Chondrocyte (in vitro differentiated cells): ENCODE data around the gene ATP9A. TPM values are rescaled to one million over a fixed set of nuclear protein-coding genes. Genes with fewer than 3 reads are reported as not detected.
"Not testable (repeated sequence)": the region's sequence is repeated elsewhere in the genome, so short reads cannot be mapped to it uniquely, and the experiment has no call there.

Source experiments
- DNase-seq: peaks from one replicate; pipeline ENCODE4 v3.0.0; 2021; ENCODE audit warnings: mixed read lengths, low spot score
- H3K27ac Mint-ChIP-seq: one replicate; pipeline ENCODE4 v1.8.0; 2021; ENCODE audit warnings: mild to moderate bottlenecking, moderate library complexity, mixed read lengths; ENCODE audit not compliant: unreplicated experiment
- H3K27me3 Mint-ChIP-seq: 2 replicates; pipeline ENCODE4 v1.8.0; 2021; ENCODE audit warnings: low read depth, mixed read lengths
- H3K36me3 Mint-ChIP-seq: 2 replicates; pipeline ENCODE4 v1.8.0; 2021; ENCODE audit warnings: low read depth, mixed read lengths
- H3K4me1 Mint-ChIP-seq: 2 replicates; pipeline ENCODE4 v1.8.0; 2021; ENCODE audit warnings: low read depth, mild to moderate bottlenecking, mixed read lengths
- H3K4me3 Mint-ChIP-seq: one replicate; pipeline ENCODE4 v1.8.0; 2021; ENCODE audit warnings: mild to moderate bottlenecking, moderate library complexity, mixed read lengths; ENCODE audit not compliant: unreplicated experiment
- H3K9me3 Mint-ChIP-seq: 2 replicates; pipeline ENCODE4 v1.8.0; 2021; ENCODE audit warnings: low read depth, mixed read lengths
- total RNA-seq: library from RNA; stranded (reverse); gene quantifications from 3 replicates; pipeline ENCODE4 v1.2.1, GENCODE V29; 2021
- TF ChIP-seq, protein P1 (sequence below): fragments of 200-600 bp; sonication (generic); IDR thresholded peaks from 2 replicates; pipeline ENCODE4 v1.5.0; 2021; ENCODE audit warnings: antibody characterized with exemption, mild to moderate bottlenecking, moderate library complexity

Gene ATP9A
- total RNA-seq, 1 donor from 2014 or later = 43.1 TPM

DNA sequence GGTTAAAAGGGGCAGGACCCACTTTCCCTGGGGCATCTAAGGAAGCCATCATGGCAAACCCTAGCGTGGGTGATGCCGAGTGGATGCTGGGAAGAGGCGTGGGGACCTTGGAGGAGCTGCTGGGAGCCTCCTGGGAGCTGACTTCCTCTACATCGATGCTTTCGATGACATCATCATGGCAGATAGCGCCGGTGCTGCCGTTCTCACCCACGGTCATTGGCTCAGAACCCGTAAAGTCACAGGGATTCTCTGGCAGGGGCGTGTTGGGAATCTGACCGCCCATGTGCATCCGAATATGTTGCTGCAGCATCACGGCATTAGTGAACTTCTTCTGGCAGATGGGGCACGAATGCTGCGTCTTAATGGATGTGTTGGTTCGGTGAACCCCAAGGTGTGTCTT, 22.1 kb upstream of the ATP9A start:
- TF ChIP-seq, protein P1, sequence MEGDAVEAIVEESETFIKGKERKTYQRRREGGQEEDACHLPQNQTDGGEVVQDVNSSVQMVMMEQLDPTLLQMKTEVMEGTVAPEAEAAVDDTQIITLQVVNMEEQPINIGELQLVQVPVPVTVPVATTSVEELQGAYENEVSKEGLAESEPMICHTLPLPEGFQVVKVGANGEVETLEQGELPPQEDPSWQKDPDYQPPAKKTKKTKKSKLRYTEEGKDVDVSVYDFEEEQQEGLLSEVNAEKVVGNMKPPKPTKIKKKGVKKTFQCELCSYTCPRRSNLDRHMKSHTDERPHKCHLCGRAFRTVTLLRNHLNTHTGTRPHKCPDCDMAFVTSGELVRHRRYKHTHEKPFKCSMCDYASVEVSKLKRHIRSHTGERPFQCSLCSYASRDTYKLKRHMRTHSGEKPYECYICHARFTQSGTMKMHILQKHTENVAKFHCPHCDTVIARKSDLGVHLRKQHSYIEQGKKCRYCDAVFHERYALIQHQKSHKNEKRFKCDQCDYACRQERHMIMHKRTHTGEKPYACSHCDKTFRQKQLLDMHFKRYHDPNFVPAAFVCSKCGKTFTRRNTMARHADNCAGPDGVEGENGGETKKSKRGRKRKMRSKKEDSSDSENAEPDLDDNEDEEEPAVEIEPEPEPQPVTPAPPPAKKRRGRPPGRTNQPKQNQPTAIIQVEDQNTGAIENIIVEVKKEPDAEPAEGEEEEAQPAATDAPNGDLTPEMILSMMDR = no peak
- H3K4me1 Mint-ChIP-seq = no peaks in the 10 kb centered on the region
- no peaks in the 10 kb centered on the region for H3K9me3 Mint-ChIP-seq
- peaks cover 2% of the 10 kb centered on the region for H3K36me3 Mint-ChIP-seq
- H3K27me3 Mint-ChIP-seq = no peaks in the 10 kb centered on the region
- no peak overlapping the region for H3K4me3 Mint-ChIP-seq
- DNase-seq = no peak
- H3K27ac Mint-ChIP-seq = no peak overlapping the region

DNA sequence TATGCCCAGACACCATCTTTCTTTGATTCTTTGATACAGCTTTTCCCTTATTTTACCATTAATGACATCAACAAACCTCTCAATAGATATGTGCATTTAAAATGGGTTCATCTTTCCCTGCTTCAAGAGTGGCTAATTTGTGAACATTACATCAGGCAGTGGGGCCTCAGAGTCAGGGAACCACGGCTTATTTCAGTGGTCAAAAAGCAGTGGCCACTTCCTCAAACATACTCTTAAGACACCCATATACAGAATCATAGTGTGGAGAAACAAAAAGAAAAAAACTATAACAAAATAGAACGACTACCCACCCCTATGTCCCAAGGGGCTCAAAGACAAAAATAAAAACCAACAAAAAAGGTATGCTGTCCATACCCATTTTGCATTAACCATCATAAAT, 21.2 kb upstream of the ATP9A start:
- no peaks in the 10 kb centered on the region for H3K27me3 Mint-ChIP-seq
- TF ChIP-seq, protein P1 = no peak
- H3K36me3 Mint-ChIP-seq = peaks cover 2% of the 10 kb centered on the region
- H3K4me3 Mint-ChIP-seq = no peak overlapping the region
- no peak overlapping the region for H3K27ac Mint-ChIP-seq
- H3K9me3 Mint-ChIP-seq = no peaks in the 10 kb centered on the region
- no peaks in the 10 kb centered on the region for H3K4me1 Mint-ChIP-seq
- no peak for DNase-seq

DNA sequence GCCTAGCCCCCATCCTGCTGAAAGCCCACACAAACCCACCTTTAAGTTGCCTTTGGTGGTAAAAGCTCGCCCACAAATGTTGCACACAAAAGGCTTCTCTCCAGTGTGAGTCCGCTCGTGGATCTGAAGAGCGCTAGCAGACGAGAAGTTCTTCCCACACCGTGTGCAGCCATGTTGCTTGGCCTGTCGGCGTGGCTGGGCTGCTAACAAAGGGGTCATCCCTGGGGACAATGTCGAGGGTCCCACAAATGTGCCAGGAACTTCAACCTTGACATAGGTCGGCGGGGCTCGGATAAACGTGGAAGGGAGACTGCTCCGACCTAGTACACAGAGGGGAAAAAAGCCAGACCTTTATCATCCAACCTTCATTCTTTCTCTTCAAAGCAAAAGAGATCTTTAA, 20.6 kb upstream of the ATP9A start:
- Mint-ChIP-seq H3K27me3 (no peaks in the 10 kb centered on the region), H3K27ac (no peak overlapping the region), H3K4me1 (no peaks in the 10 kb centered on the region), H3K4me3 (no peak overlapping the region), H3K9me3 (no peaks in the 10 kb centered on the region), H3K36me3 (peaks cover 2% of the 10 kb centered on the region)
- TF ChIP-seq, protein P1 = no peak
- DNase-seq = no peak

DNA sequence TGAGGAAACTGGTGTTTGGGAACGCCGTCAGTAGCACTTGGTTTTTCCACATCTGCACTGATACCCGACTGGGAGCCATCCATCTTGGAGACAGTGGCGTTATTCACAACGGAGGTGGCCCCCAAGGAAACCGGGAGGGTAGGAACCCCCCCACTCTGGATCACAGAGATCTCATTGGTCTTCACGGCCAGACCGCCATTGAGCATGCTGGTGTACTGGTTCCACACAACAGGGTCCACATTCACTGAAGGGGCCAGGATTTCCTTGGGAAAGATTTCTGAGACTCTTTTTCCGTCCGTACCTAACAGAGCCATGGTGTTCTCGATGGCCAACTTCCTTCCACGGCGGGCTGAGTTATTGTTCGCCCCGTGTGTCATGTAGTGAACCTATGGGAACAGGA, 16.1 kb upstream of the ATP9A start:
- H3K27me3 Mint-ChIP-seq = no peaks in the 10 kb centered on the region
- DNase-seq = no peak
- no peaks in the 10 kb centered on the region for H3K36me3 Mint-ChIP-seq
- TF ChIP-seq, protein P1 = no peak
- H3K27ac Mint-ChIP-seq = no peak overlapping the region
- no peaks in the 10 kb centered on the region for H3K9me3 Mint-ChIP-seq
- H3K4me1 Mint-ChIP-seq = no peaks in the 10 kb centered on the region
- H3K4me3 Mint-ChIP-seq = no peak overlapping the region

DNA sequence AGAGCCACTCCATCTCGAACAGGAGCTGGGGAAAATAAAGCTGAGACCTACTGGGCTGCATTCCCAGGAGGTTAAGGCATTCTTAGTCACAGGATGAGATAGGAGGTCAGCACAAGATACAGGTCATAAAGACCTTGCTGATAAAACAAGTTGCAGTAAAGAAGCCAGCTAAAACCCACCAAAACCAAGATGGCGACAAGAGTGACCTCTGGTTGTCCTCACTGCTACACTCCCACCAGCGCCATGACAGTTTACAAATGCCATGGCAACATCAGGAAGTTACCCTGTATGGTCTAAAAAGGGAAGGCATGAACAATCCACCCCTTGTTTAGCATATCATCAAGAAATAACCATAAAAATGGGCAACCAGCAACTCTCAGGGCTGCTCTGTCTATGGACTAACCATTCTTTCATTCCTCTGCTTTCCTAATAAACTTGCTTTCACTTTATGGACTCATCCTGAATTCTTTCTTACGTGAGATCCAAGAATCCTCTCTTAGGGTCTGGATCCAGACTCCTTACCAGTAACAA, 10.1 kb upstream of the ATP9A start:
- H3K4me3 Mint-ChIP-seq, H3K27ac Mint-ChIP-seq, H3K4me1 Mint-ChIP-seq, H3K9me3 Mint-ChIP-seq, DNase-seq, H3K27me3 Mint-ChIP-seq, H3K36me3 Mint-ChIP-seq: not testable (repeated sequence)

DNA sequence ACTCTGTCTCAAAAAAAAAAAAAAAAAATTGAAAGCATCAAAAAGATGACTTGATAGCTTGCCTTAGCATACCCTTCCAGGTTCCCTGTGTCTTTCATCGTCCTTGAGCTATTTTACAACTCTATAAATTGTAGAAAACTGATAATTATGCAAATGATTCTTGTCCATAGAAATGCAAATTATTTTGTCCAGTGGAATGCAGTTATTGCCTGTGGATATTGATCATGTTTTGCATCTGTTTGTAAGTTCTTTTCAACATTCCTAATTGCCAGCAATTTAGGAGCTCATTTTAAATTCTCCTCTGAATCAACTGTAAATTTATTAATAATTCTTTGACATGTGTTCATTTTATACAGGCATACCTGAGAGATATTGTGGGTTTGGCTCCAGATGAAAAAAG, 7.1 kb upstream of the ATP9A start:
- Mint-ChIP-seq H3K4me3 (no peak overlapping the region), H3K36me3 (peaks cover 3% of the 10 kb centered on the region), H3K27ac (no peak overlapping the region), H3K9me3 (peaks cover 8% of the 10 kb centered on the region), H3K4me1 (no peaks in the 10 kb centered on the region), H3K27me3 (no peaks in the 10 kb centered on the region)
- DNase-seq = no peak
- TF ChIP-seq, protein P1 = no peak
